GM23338 (cell line): ENCODE data around the gene BPIFB6.

Experiments used
- CTCF ChIP-seq, 2 experiments: fragments of 200-600 bp in 1 of 2; sonication (generic) in 1 of 2; conservative IDR thresholded peaks; 2 replicates each; pipeline versions ENCODE4 v1.5.1 to v1.6.1; 2016 to 2017; ENCODE audit warnings: antibody characterized with exemption in 2 of 2, low read depth in 2 of 2, mild to moderate bottlenecking in 2 of 2, moderate library complexity in 1 of 2
- POLR2AphosphoS5 ChIP-seq: IDR thresholded peaks from 2 replicates; pipeline ENCODE4 v1.6.1; 2016; ENCODE audit warnings: antibody characterized with exemption, low read depth
- TF ChIP-seq, protein P1 (sequence below): IDR thresholded peaks from one replicate; pipeline ENCODE4 v1.6.1; 2018; ENCODE audit warnings: antibody characterized with exemption; ENCODE audit not compliant: unreplicated experiment

DNA sequence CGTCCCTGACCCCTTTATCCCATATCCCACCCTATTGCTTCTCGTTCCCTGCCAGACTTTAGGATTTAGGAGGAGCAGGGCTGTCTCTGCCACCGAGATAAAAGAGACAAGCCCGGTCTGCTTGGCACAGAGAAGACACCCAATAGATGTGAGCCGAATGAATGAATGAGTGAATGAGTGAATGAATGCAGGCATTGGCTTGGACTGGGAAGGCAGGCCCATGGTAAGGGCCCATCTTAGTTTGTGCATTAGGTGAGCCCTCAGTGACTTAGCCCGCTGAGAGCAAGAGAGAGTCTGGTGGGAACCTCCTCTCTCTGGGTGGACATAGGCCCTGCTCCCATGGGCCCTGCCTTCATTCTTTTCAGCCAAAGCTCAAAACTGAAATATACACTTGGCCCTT lies 879 bp upstream of the BPIFB6 start:
- TF ChIP-seq POLR2AphosphoS5 (no peak), CTCF (conservative IDR thresholded peaks at IDR 0.05; ENCODE audit: low read depth in 2 of 2) (no peak)
- TF ChIP-seq, protein P1, sequence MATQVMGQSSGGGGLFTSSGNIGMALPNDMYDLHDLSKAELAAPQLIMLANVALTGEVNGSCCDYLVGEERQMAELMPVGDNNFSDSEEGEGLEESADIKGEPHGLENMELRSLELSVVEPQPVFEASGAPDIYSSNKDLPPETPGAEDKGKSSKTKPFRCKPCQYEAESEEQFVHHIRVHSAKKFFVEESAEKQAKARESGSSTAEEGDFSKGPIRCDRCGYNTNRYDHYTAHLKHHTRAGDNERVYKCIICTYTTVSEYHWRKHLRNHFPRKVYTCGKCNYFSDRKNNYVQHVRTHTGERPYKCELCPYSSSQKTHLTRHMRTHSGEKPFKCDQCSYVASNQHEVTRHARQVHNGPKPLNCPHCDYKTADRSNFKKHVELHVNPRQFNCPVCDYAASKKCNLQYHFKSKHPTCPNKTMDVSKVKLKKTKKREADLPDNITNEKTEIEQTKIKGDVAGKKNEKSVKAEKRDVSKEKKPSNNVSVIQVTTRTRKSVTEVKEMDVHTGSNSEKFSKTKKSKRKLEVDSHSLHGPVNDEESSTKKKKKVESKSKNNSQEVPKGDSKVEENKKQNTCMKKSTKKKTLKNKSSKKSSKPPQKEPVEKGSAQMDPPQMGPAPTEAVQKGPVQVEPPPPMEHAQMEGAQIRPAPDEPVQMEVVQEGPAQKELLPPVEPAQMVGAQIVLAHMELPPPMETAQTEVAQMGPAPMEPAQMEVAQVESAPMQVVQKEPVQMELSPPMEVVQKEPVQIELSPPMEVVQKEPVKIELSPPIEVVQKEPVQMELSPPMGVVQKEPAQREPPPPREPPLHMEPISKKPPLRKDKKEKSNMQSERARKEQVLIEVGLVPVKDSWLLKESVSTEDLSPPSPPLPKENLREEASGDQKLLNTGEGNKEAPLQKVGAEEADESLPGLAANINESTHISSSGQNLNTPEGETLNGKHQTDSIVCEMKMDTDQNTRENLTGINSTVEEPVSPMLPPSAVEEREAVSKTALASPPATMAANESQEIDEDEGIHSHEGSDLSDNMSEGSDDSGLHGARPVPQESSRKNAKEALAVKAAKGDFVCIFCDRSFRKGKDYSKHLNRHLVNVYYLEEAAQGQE, result no peak
